GM23248 (cell line): Measurements from ENCODE around the gene GRIA1. TPM values are rescaled to one million over a fixed set of nuclear protein-coding genes. Genes with fewer than 3 reads are reported as not detected.

Source experiments
- DNase-seq: peaks from one replicate; pipeline ENCODE4 v3.0.0-alpha.2; 2015
- H2AFZ ChIP-seq: fragments of 200-600 bp; sonication (generic); 2 replicates; pipeline ENCODE4 v1.6.1; 2016; ENCODE audit warnings: antibody characterized with exemption
- H3F3A ChIP-seq: fragments of 200-600 bp; sonication (generic); 2 replicates; pipeline ENCODE4 v1.6.1; 2016; ENCODE audit warnings: mild to moderate bottlenecking, antibody characterized with exemption, mixed run types; ENCODE audit not compliant: insufficient read depth
- H3K27ac ChIP-seq: fragments of 200-600 bp; sonication (generic); 2 replicates; pipeline ENCODE4 v1.5.1; 2016; ENCODE audit warnings: mild to moderate bottlenecking
- H3K27me3 ChIP-seq: fragments of 200-600 bp; sonication (generic); replicated peaks from 2 replicates; pipeline ENCODE4 v1.6.1; 2016; ENCODE audit warnings: mild to moderate bottlenecking; ENCODE audit not compliant: insufficient read depth
- H3K36me3 ChIP-seq: fragments of 200-600 bp; sonication (generic); 2 replicates; pipeline ENCODE4 v1.6.1; 2016; ENCODE audit warnings: low read depth, mild to moderate bottlenecking
- H3K4me1 ChIP-seq: fragments of 200-600 bp; sonication (generic); 2 replicates; pipeline ENCODE4 v1.6.1; 2016; ENCODE audit warnings: mild to moderate bottlenecking; ENCODE audit not compliant: insufficient read depth
- H3K4me2 ChIP-seq: fragments of 200-600 bp; sonication (generic); one replicate; pipeline ENCODE4 v1.6.1; 2016; ENCODE audit warnings: mild to moderate bottlenecking; ENCODE audit not compliant: unreplicated experiment
- H3K4me3 ChIP-seq: fragments of 200-600 bp; sonication (generic); 2 replicates; pipeline ENCODE4 v1.5.1; 2016; ENCODE audit warnings: mild to moderate bottlenecking
- H3K79me2 ChIP-seq: fragments of 200-600 bp; sonication (generic); 2 replicates; pipeline ENCODE4 v1.6.1; 2016; ENCODE audit warnings: mild to moderate bottlenecking; ENCODE audit not compliant: insufficient read depth
- H3K9ac ChIP-seq: fragments of 200-600 bp; sonication (generic); 2 replicates; pipeline ENCODE4 v1.6.1; 2016; ENCODE audit warnings: mild to moderate bottlenecking
- H3K9me2 ChIP-seq: fragments of 200-600 bp; sonication (generic); 2 replicates; pipeline ENCODE4 v1.6.1; 2016; ENCODE audit warnings: mixed run types, mild to moderate bottlenecking, moderate library complexity; ENCODE audit not compliant: insufficient read depth
- H3K9me3 ChIP-seq: fragments of 200-600 bp; sonication (generic); one replicate; pipeline ENCODE4 v1.6.1; 2017; ENCODE audit warnings: low read depth
- H4K20me1 ChIP-seq: fragments of 200-600 bp; sonication (generic); 2 replicates; pipeline ENCODE4 v1.6.0; 2016; ENCODE audit not compliant: insufficient read depth
- EZH2 ChIP-seq: fragments of 200-600 bp; sonication (generic); IDR thresholded peaks from 2 replicates; pipeline ENCODE4 v1.6.1; 2018; ENCODE audit warnings: antibody characterized with exemption, mild to moderate bottlenecking; ENCODE audit not compliant: insufficient read depth, poor library complexity, severe bottlenecking
- EZH2phosphoT487 ChIP-seq: fragments of 200-600 bp; sonication (generic); IDR thresholded peaks from 2 replicates; pipeline ENCODE4 v1.6.1; 2018; ENCODE audit warnings: antibody characterized with exemption, moderate library complexity, mild to moderate bottlenecking, low read depth; ENCODE audit not compliant: insufficient read depth
- WGBS, 2 experiments: methylation state at CpG; one replicate each; pipeline ENCODE4 v1.1.6; 2015 to 2017; ENCODE audit warnings: low lambda C conversion rate in 2 of 2, low coverage in 1 of 2; ENCODE audit errors: missing lambda C conversion rate in 2 of 2; 5-methylcytosine and 5-hydroxymethylcytosine counted together
- in situ Hi-C: fragments of 300-500 bp; cut with MboI; formaldehyde crosslinking; loops from 2 replicates; pipeline ENCODE4 v1.15.0; 2020
- polyA plus RNA-seq: library from polyadenylated mRNA; unstranded; fragments of >200 nt; fragmentation: Nextera tagmentation; extraction: Ambion mirVana; gene quantifications from 2 replicates; pipeline ENCODE4 v1.2.1, GENCODE V29; 2016
- total RNA-seq: library from RNA; depleted of rRNA; stranded (reverse); fragments of >200 nt; shearing (Covaris generic); gene quantifications from 2 replicates; pipeline ENCODE4 v1.2.3, GENCODE V29; 2014

Gene GRIA1
- total and polyA plus RNA-seq, 2 experiments from 2014 or later = 0.04 to 0.11 TPM

DNA sequence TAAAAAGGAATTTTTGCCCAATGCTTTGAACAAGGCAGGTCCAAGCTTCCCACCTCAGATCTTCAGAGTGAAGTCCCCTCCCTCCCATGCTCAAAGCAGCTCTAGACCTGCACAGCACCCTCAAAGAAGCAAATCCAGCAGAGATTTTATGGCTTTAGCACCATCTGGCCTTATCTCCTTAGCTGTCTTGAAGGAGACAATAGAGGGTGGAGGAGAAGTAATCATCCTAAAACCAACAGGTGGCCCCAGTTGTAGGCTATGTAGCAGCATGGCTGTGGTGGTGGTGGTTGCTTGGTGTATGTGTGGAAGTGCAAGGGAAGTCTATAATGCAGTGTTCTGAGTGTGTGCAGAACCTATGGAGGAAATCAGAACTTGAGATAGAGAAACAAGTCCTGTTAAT, 140.1 kb downstream of the GRIA1 start:
- H4K20me1 ChIP-seq = no peaks in the 10 kb centered on the region
- no peak overlapping the region for H2AFZ ChIP-seq
- no peak overlapping the region for H3K4me3 ChIP-seq
- in situ Hi-C loops = no loop called here
- H3F3A ChIP-seq = peaks cover 21% of the 10 kb centered on the region
- no peaks in the 10 kb centered on the region for H3K9me2 ChIP-seq
- H3K79me2 ChIP-seq = no peaks in the 10 kb centered on the region
- H3K4me1 ChIP-seq = peaks cover 38% of the 10 kb centered on the region
- no peak overlapping the region for H3K9ac ChIP-seq
- H3K27me3 ChIP-seq = no peaks in the 10 kb centered on the region
- H3K36me3 ChIP-seq = no peaks in the 10 kb centered on the region
- no peak overlapping the region for H3K27ac ChIP-seq
- no peak overlapping the region for H3K4me2 ChIP-seq
- TF ChIP-seq EZH2phosphoT487 (no peak), EZH2 (no peak)
- H3K9me3 ChIP-seq = no peaks in the 10 kb centered on the region
- no peak for DNase-seq

DNA sequence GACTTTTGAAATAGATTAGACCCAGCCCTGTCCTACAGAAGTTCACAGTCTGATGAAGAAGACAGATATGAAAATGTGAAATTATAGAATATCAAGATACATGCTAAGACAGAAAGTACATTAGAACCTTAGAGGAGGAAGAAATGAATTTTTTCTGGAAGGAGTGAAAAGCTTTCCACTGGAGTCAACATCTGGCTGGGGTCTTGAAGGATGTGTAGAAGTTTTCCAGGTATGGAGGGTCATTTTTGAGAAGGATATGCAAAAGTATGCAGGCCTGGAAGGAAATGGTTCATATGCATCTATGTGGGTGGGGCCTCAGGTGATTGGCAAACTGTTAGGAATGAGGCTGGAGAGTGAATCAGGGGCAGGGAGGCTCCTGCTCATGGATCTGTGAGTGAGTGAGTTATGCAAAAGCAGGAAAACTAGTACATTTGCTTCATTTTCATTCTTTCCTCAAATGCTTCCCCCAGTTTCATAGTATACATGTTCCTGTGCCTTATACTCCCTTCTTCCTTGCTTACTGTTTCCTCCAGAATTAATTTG, 142.3 kb downstream of the GRIA1 start:
- no peaks in the 10 kb centered on the region for H3K79me2 ChIP-seq
- no peak overlapping the region for H3K9ac ChIP-seq
- no peak overlapping the region for H3K4me2 ChIP-seq
- in situ Hi-C loops = no loop called here
- H3K9me2 ChIP-seq = no peaks in the 10 kb centered on the region
- peaks cover 35% of the 10 kb centered on the region for H3K4me1 ChIP-seq
- peak; percentile 60 for DNase-seq
- H3K9me3 ChIP-seq = no peaks in the 10 kb centered on the region
- no peak overlapping the region for H3K4me3 ChIP-seq
- no peaks in the 10 kb centered on the region for H3K27me3 ChIP-seq
- TF ChIP-seq EZH2 (no peak), EZH2phosphoT487 (no peak)
- H3F3A ChIP-seq = peaks cover 17% of the 10 kb centered on the region
- H4K20me1 ChIP-seq = no peaks in the 10 kb centered on the region
- H3K36me3 ChIP-seq = no peaks in the 10 kb centered on the region
- peak overlapping the region; percentile 21 for H2AFZ ChIP-seq
- H3K27ac ChIP-seq = no peak overlapping the region

DNA sequence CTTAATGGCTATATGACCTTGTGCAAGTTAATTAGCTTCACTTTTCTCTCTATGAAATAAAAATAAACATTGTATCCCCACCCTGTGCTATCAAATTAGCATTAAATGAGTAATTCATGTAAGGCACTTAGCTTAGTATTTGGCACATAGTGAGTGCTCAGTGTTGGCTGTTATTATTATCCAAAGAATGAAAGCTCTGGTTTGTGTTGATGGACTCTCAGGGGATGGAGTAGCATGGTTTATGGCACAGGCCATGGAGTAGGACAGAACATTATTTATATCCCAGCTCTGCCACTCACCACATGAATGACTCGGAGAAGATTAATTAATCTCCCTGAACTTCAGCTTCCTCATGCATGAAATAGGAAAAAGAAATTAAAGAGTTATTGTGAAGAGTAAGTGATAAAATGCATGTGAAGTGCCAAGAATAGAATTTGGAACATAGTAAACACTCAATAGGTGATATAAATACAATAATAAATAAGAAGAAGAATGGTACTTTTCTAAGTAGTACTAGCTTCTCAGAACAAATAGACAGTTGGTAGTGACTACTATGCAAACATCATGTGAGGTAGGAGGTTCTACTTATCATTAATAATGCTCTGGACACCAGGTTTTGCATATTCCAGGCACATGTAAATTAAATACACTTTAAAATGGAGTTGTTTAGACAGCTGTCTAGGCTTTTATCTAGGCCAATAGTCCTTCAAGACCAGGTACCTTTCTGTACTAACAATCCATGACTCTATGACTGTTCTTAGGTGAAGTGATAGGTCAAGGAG, 146.4 kb downstream of the GRIA1 start:
- no peaks in the 10 kb centered on the region for H4K20me1 ChIP-seq
- no peak overlapping the region for H3K4me2 ChIP-seq
- DNase-seq = no peak
- H3K9me3 ChIP-seq = no peaks in the 10 kb centered on the region
- WGBS, 2 experiments = 90 to 91% methylated on average over 1 of the region's 1 CpG
- H2AFZ ChIP-seq = no peak overlapping the region
- TF ChIP-seq EZH2phosphoT487 (no peak), EZH2 (no peak)
- H3K4me3 ChIP-seq = no peak overlapping the region
- peaks cover 8% of the 10 kb centered on the region for H3K4me1 ChIP-seq
- H3K27ac ChIP-seq = no peak overlapping the region
- in situ Hi-C loops = no loop called here
- H3K9me2 ChIP-seq = no peaks in the 10 kb centered on the region
- no peaks in the 10 kb centered on the region; the same call in 1 of the 2 replicates for H3F3A ChIP-seq
- H3K27me3 ChIP-seq = no peaks in the 10 kb centered on the region
- no peaks in the 10 kb centered on the region for H3K36me3 ChIP-seq
- H3K79me2 ChIP-seq = no peaks in the 10 kb centered on the region
- no peak overlapping the region for H3K9ac ChIP-seq

DNA sequence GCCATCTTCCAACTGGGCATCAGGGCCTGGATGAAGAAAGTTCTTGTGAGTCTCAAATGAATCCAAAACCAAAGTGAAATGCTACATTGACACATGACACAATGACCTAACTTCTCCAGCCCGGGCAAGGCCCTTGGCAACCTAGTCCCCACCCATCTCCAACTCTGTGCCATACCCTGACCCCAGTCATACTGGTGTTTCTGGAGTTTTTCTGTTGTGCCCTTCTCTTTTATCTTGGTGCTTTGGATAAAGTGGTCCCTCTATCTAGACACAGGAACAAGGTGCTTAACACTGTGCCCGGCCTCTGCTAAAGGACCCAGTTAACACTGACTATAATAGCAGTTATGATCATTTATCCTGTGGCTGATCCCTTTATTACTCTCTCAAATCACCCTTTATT, 149.8 kb downstream of the GRIA1 start:
- 55 to 67% methylated on average over 2 of the region's 2 CpGs for WGBS, 2 experiments
- Histone ChIP-seq H3K9ac (no peak overlapping the region), H3K4me3 (no peak overlapping the region), H3K4me1 (no peaks in the 10 kb centered on the region), H3F3A (no peaks in the 10 kb centered on the region), H3K79me2 (no peaks in the 10 kb centered on the region), H3K27me3 (no peaks in the 10 kb centered on the region), H2AFZ (no peak overlapping the region), H3K36me3 (no peaks in the 10 kb centered on the region), H3K27ac (no peak overlapping the region), H3K9me2 (no peaks in the 10 kb centered on the region), H3K9me3 (no peaks in the 10 kb centered on the region), H3K4me2 (no peak overlapping the region), H4K20me1 (no peaks in the 10 kb centered on the region)
- no peak for TF ChIP-seq EZH2phosphoT487
- no peak for TF ChIP-seq EZH2
- no peak for DNase-seq
- in situ Hi-C loops = no loop called here
